Nephron progenitor cell (in vitro differentiated cells): ENCODE results near the gene MORN1.

Experiments used
- DNase-seq: peaks from one replicate; pipeline ENCODE4 v3.0.0; 2021
- H3K27ac Mint-ChIP-seq: 2 replicates; pipeline ENCODE4 v1.8.0; 2021; ENCODE audit warnings: mild to moderate bottlenecking, moderate library complexity, mixed read lengths
- H3K27me3 Mint-ChIP-seq: 2 replicates; pipeline ENCODE4 v1.8.0; 2021; ENCODE audit warnings: mild to moderate bottlenecking, low read depth, mixed read lengths; ENCODE audit not compliant: poor library complexity
- H3K36me3 Mint-ChIP-seq: 2 replicates; pipeline ENCODE4 v1.8.0; 2021; ENCODE audit warnings: low read depth, mixed read lengths
- H3K4me1 Mint-ChIP-seq: 2 replicates; pipeline ENCODE4 v1.8.0; 2021; ENCODE audit warnings: mixed read lengths
- H3K4me3 Mint-ChIP-seq: 2 replicates; pipeline ENCODE4 v1.8.0; 2021; ENCODE audit warnings: mild to moderate bottlenecking, moderate library complexity, mixed read lengths
- H3K9me3 Mint-ChIP-seq: 2 replicates; pipeline ENCODE4 v1.8.0; 2021; ENCODE audit warnings: mild to moderate bottlenecking, moderate library complexity, mixed read lengths
- CTCF ChIP-seq: fragments of 200-600 bp; sonication (generic); IDR thresholded peaks from 2 replicates; pipeline ENCODE4 v1.5.0; 2021; ENCODE audit warnings: antibody characterized with exemption

The MORN1 gene

GRCh38 chr1:2340086-2340917 is 51.1 kb downstream of the MORN1 start:
- H3K27ac Mint-ChIP-seq: no peak overlapping the region
- no peak for TF ChIP-seq CTCF
- H3K4me1 Mint-ChIP-seq: peaks cover 47% of the 10 kb centered on the region
- peaks cover 7% of the 10 kb centered on the region for H3K27me3 Mint-ChIP-seq
- H3K36me3 Mint-ChIP-seq: no peaks in the 10 kb centered on the region
- no peak overlapping the region for H3K4me3 Mint-ChIP-seq
- DNase-seq: no peak
- H3K9me3 Mint-ChIP-seq: no peaks in the 10 kb centered on the region

GRCh38 chr1:2339206-2340085 is 51.9 kb downstream of the MORN1 start:
- DNase-seq: no peak
- H3K36me3 Mint-ChIP-seq: no peaks in the 10 kb centered on the region
- no peak overlapping the region for H3K27ac Mint-ChIP-seq
- no peak overlapping the region for H3K4me3 Mint-ChIP-seq
- H3K4me1 Mint-ChIP-seq: peaks cover 56% of the 10 kb centered on the region
- H3K27me3 Mint-ChIP-seq: peaks cover 7% of the 10 kb centered on the region
- no peaks in the 10 kb centered on the region for H3K9me3 Mint-ChIP-seq
- no peak for TF ChIP-seq CTCF

DNA sequence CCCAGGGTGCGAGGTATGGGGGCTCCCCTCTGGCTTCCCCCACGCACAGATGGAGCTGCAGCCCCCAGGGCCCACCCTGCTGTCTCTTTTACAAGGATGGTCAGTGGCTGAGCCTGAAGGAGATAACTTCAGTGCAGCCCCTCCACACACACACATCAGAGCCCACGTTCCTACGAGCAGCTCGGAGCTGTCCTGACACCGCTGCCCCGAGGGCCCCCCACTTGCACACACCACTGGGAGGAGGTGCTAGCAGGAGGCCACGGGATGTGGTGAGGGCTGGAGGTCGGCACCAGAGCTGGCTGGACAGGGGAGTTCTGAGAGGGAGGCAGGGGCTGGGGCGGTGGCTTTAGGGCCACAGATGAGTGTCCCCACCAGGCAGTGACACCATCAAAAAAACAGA is 53.9 kb downstream of the MORN1 start:
- Mint-ChIP-seq H3K27me3 (peaks cover 7% of the 10 kb centered on the region), H3K36me3 (no peaks in the 10 kb centered on the region), H3K27ac (no peak overlapping the region), H3K9me3 (no peaks in the 10 kb centered on the region), H3K4me1 (peaks cover 63% of the 10 kb centered on the region), H3K4me3 (no peak overlapping the region)
- no peak for DNase-seq
- no peak for TF ChIP-seq CTCF

DNA sequence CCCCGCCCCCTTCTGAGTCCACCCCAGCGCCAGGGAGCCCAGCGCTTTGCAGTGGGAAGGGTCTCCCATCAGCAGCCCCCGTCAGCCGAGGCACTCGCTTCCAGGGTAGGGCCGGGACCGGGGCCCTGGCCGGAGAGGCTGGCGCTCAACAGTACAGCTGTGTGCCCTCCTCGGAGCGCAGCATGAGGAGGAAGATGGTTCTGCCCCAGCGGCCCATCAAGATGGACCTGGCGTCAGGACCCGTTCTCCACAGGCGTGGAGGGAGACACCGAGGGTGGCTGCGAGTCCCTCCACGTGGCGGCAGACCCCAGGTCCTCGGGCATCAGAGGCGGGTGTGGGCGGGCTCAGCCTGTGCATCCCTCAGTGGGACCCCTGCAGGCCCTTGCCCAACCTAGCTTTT is 54.3 kb downstream of the MORN1 start:
- no peak for DNase-seq
- H3K4me1 Mint-ChIP-seq: peaks cover 59% of the 10 kb centered on the region
- H3K27ac Mint-ChIP-seq: no peak overlapping the region
- H3K36me3 Mint-ChIP-seq: no peaks in the 10 kb centered on the region
- H3K27me3 Mint-ChIP-seq: peaks cover 8% of the 10 kb centered on the region
- no peak for TF ChIP-seq CTCF
- H3K4me3 Mint-ChIP-seq: no peak overlapping the region
- no peaks in the 10 kb centered on the region for H3K9me3 Mint-ChIP-seq

- H3K4me3 Mint-ChIP-seq: no peak overlapping the region
- no peaks in the 10 kb centered on the region for H3K9me3 Mint-ChIP-seq
- H3K27me3 Mint-ChIP-seq: peaks cover 11% of the 10 kb centered on the region
- TF ChIP-seq CTCF: no peak
- no peaks in the 10 kb centered on the region for H3K36me3 Mint-ChIP-seq
- DNase-seq: no peak
- H3K27ac Mint-ChIP-seq: no peak overlapping the region
- peaks cover 53% of the 10 kb centered on the region for H3K4me1 Mint-ChIP-seq
These were observed 54.9 kb downstream of the MORN1 start for GRCh38 chr1:2336499-2336898.
